IMR-90 (cell line): ENCODE measurements around the gene MGAT4C. TPM values are rescaled to one million over a fixed set of nuclear protein-coding genes. Genes with fewer than 3 reads are reported as not detected.
A peak's percentile ranks its signal among the peaks of the same experiment; 100 is the strongest.

ENCODE experiments used
- ATAC-seq: fragments of 200-7000 bp; cut with Tn5 transposase; 2 replicates; pipeline ENCODE4 v1.9.1; 2020; ENCODE audit warnings: low read depth, mild to moderate bottlenecking, moderate library complexity
- BruUV-seq: library from RNA; stranded (reverse); fragments of 400-500 nt; replicated peaks from 2 replicates; lab custom pipeline; 2021; lab: Mats Ljungman, UMichigan
- CTCF ChIA-PET: fragments of 300-600 bp; formaldehyde crosslinking; extraction: SDS; loops from one replicate; lab custom pipeline; 2021; ENCODE audit warnings: antibody characterized with exemption; lab: Yijun Ruan, JAX
- POLR2A ChIA-PET: fragments of 300-600 bp; sonication (Branson Sonifier 250); formaldehyde crosslinking; loops from one replicate; lab custom pipeline; 2022; ENCODE audit warnings: antibody characterized with exemption; ENCODE audit not compliant: unreplicated experiment; lab: Charles Lee
- DNase-seq: peaks from one replicate; pipeline ENCODE4 v3.0.0; 2013
- H2AFZ ChIP-seq: replicated peaks from 2 replicates; pipeline ENCODE3; 2013; ENCODE audit warnings: low read length, mild to moderate bottlenecking; ENCODE audit not compliant: poor library complexity
- H2AK5ac ChIP-seq: 2 replicates; pipeline ENCODE4 v1.6.1; 2013; ENCODE audit warnings: low read depth, low read length, inconsistent platforms
- H2AK9ac ChIP-seq: replicated peaks from 2 replicates; pipeline ENCODE3; 2013; ENCODE audit warnings: mild to moderate bottlenecking, low read depth, low read length, moderate library complexity; ENCODE audit not compliant: poor library complexity
- H2BK120ac ChIP-seq: 2 replicates; pipeline ENCODE4 v1.6.1; 2013; ENCODE audit warnings: low read depth, low read length, inconsistent platforms
- H2BK15ac ChIP-seq: 3 replicates; pipeline ENCODE4 v1.6.1; 2013; ENCODE audit warnings: low read depth, low read length, inconsistent platforms
- H2BK20ac ChIP-seq: 2 replicates; pipeline ENCODE4 v1.6.1; 2013; ENCODE audit warnings: low read depth, mild to moderate bottlenecking, inconsistent platforms, low read length, moderate library complexity
- H2BK5ac ChIP-seq: 2 replicates; pipeline ENCODE4 v1.6.1; 2013; ENCODE audit warnings: mild to moderate bottlenecking, low read depth, low read length, inconsistent platforms; ENCODE audit not compliant: poor library complexity, severe bottlenecking
- H3K14ac ChIP-seq: replicated peaks from 2 replicates; pipeline ENCODE4 v1.6.1; 2013; ENCODE audit warnings: low read depth, low read length, inconsistent platforms
- H3K18ac ChIP-seq: 2 replicates; pipeline ENCODE4 v1.6.1; 2013; ENCODE audit warnings: low read depth, low read length, control low read depth
- H3K23ac ChIP-seq: 2 replicates; pipeline ENCODE4 v1.6.1; 2013; ENCODE audit warnings: low read depth, low read length, inconsistent platforms
- H3K27ac ChIP-seq: 2 replicates; pipeline ENCODE4 v1.5.1; 2013; ENCODE audit warnings: mild to moderate bottlenecking, control low read depth, low read length; ENCODE audit not compliant: insufficient read depth
- H3K27me3 ChIP-seq: 2 replicates; pipeline ENCODE4 v1.6.1; 2013; ENCODE audit warnings: low read length; ENCODE audit not compliant: control insufficient read depth, insufficient read depth
- H3K36me3 ChIP-seq: 2 replicates; pipeline ENCODE4 v1.6.1; 2013; ENCODE audit warnings: low read length, mixed read lengths; ENCODE audit not compliant: control insufficient read depth, insufficient read depth
- H3K4ac ChIP-seq: 2 replicates; pipeline ENCODE4 v1.6.1; 2013; ENCODE audit warnings: low read depth, low read length, inconsistent platforms
- H3K4me1 ChIP-seq: 2 replicates; pipeline ENCODE4 v1.6.1; 2013; ENCODE audit warnings: low read length, mixed read lengths; ENCODE audit not compliant: control insufficient read depth, insufficient read depth
- H3K4me2 ChIP-seq: 2 replicates; pipeline ENCODE4 v1.6.1; 2013; ENCODE audit warnings: low read depth, mild to moderate bottlenecking, control low read depth, low read length, moderate library complexity
- H3K4me3 ChIP-seq: 2 replicates; pipeline ENCODE4 v1.5.1; 2013; ENCODE audit warnings: low read depth, mild to moderate bottlenecking, control low read depth, low read length, moderate library complexity; ENCODE audit not compliant: insufficient read depth
- H3K56ac ChIP-seq: 2 replicates; pipeline ENCODE4 v1.6.1; 2013; ENCODE audit warnings: low read length, inconsistent platforms; ENCODE audit not compliant: insufficient read depth; ENCODE audit errors: extremely low read depth
- H3K79me1 ChIP-seq, 2 experiments: 2 replicates each; pipeline ENCODE4 v1.6.1; 2013; ENCODE audit warnings: low read length in 2 of 2, inconsistent platforms in 1 of 2, low read depth in 1 of 2
- H3K9ac ChIP-seq: 2 replicates; pipeline ENCODE4 v1.6.1; 2013; ENCODE audit warnings: low read depth, low read length, control low read depth
- H3K9me1 ChIP-seq: 2 replicates; pipeline ENCODE4 v1.6.1; 2013; ENCODE audit warnings: low read length, inconsistent platforms; ENCODE audit not compliant: insufficient read depth
- H3K9me3 ChIP-seq: 2 replicates; pipeline ENCODE4 v1.6.1; 2013; ENCODE audit warnings: low read length; ENCODE audit not compliant: control insufficient read depth, insufficient read depth
- H4K20me1 ChIP-seq: 2 replicates; pipeline ENCODE4 v1.6.1; 2013; ENCODE audit warnings: low read length, inconsistent platforms; ENCODE audit not compliant: insufficient read depth
- H4K5ac ChIP-seq: 2 replicates; pipeline ENCODE4 v1.6.1; 2013; ENCODE audit warnings: mild to moderate bottlenecking, low read depth, low read length, control low read depth
- H4K8ac ChIP-seq, 2 experiments: 2 replicates each; pipeline ENCODE4 v1.6.1; 2013; ENCODE audit warnings: low read depth in 2 of 2, low read length in 2 of 2, control low read depth in 1 of 2, inconsistent platforms in 1 of 2
- H4K91ac ChIP-seq: 2 replicates; pipeline ENCODE4 v1.6.1; 2013; ENCODE audit warnings: low read depth, low read length, inconsistent platforms; ENCODE audit not compliant: insufficient read depth
- MAFK ChIP-seq: IDR thresholded peaks from 2 replicates; pipeline ENCODE4 v1.6.1; 2012; ENCODE audit warnings: low read depth, low read length, improper control_type of control experiment
- NFE2L2 ChIP-seq: fragments of 150-350 bp; IDR thresholded peaks from 2 replicates; pipeline ENCODE4 v1.6.1; 2016; ENCODE audit warnings: low read depth, mild to moderate bottlenecking, low read length
- RAD21 ChIP-seq: IDR thresholded peaks from 2 replicates; pipeline ENCODE4 v1.6.1; 2012; ENCODE audit warnings: low read length, improper control_type of control experiment
- WGBS, 2 experiments: methylation state at CpG; one replicate each; pipeline versions ENCODE4 v1.1.5 to v1.1.7; 2013; ENCODE audit warnings: missing lambda C conversion rate in 2 of 2; ENCODE audit not compliant: insufficient read length in 1 of 2; ENCODE audit errors: extremely low coverage in 2 of 2; 5-methylcytosine and 5-hydroxymethylcytosine counted together
- dilution Hi-C: fragments of 300-500 bp; cut with HindIII; formaldehyde crosslinking; loops from one replicate; pipeline ENCODE4 v1.14.3; 2018; ENCODE audit warnings: low sequenced_read_pairs; ENCODE audit not compliant: unreplicated experiment
- in situ Hi-C: fragments of 300-500 bp; cut with MboI; formaldehyde crosslinking; loops from 3 replicates; pipeline ENCODE4 v1.14.3; 2019; ENCODE audit warnings: low sequenced_read_pairs, inconsistent platforms, mixed read lengths
- intact Hi-C: fragments of 100-400 bp; cut with micrococcal nuclease; formaldehyde crosslinking; loops from 2 replicates; pipeline ENCODE4 v1.10.0; 2022
- polyA plus RNA-seq, 3 experiments: library from polyadenylated mRNA; depleted of rRNA; stranded (reverse); fragments of >200 nt; gene quantifications; 2 replicates each; pipeline ENCODE4 v1.2.3, GENCODE V29; 2012; ENCODE audit warnings: low replicate concordance in 1 of 3
- total RNA-seq: library from RNA; depleted of rRNA; stranded (reverse); fragments of >200 nt; gene quantifications from 2 replicates; pipeline ENCODE4 v1.2.3, GENCODE V29; 2012

MGAT4C gene
- total and polyA plus RNA-seq, 2 of the 4 experiments (the other 2 are of a cell fraction): not detected

GRCh38 chr12:86229772-86230171 lies 26.4 kb downstream of the MGAT4C start:
- ATAC-seq (no peak), DNase-seq (no peak)
- H3K27me3 ChIP-seq: no peaks in the 10 kb centered on the region
- H3K4me1 ChIP-seq: no peaks in the 10 kb centered on the region
- dilution Hi-C loops (no loop called here), in situ Hi-C loops (no loop called here), intact Hi-C loops (no loop called here)
- no peak overlapping the region for H2BK120ac ChIP-seq
- no peaks in the 10 kb centered on the region for H3K9me1 ChIP-seq
- H3K4ac ChIP-seq: no peak overlapping the region
- H3K27ac ChIP-seq: no peak overlapping the region
- no peak overlapping the region for H3K56ac ChIP-seq
- no peaks in the 10 kb centered on the region for H3K36me3 ChIP-seq
- TF ChIP-seq NFE2L2: no peak
- TF ChIP-seq RAD21: no peak
- peak; percentile 100 for TF ChIP-seq MAFK
- ChIA-PET POLR2A (no interaction called here), CTCF (interaction anchor here (0.9 kb wide), 1 partner anchor 30 kb away, joined by 3 read pairs; no protein-coding TSS in a partner anchor)
- BruUV-seq: no TSS peak
- no peak overlapping the region for H2BK15ac ChIP-seq
- H2AK5ac ChIP-seq: no peak overlapping the region
- no peak overlapping the region for H2AFZ ChIP-seq
- H3K14ac ChIP-seq: no peak overlapping the region
- no peak overlapping the region for H3K18ac ChIP-seq
- no peaks in the 10 kb centered on the region for H3K9me3 ChIP-seq
- H3K9ac ChIP-seq: no peak overlapping the region
- no peak overlapping the region for H4K91ac ChIP-seq
- H3K4me3 ChIP-seq: no peak overlapping the region
- H2BK20ac ChIP-seq: no peak overlapping the region
- H2BK5ac ChIP-seq: no peak overlapping the region
- no peak overlapping the region for H4K8ac ChIP-seq
- no peaks in the 10 kb centered on the region for H4K20me1 ChIP-seq
- no peak overlapping the region for H3K4me2 ChIP-seq
- H4K5ac ChIP-seq: no peak overlapping the region
- no peak overlapping the region for H3K23ac ChIP-seq
- no peak overlapping the region for H2AK9ac ChIP-seq
- no peaks in the 10 kb centered on the region for H3K79me1 ChIP-seq
- no CpG with 5 or more reads among the region's 2 CpGs for WGBS, 2 experiments
